Gastroesophageal sphincter (tissue), 3 donors: ENCODE data around the gene WDR26.

Experiments
- EP300 ChIP-seq: sonication (generic); formaldehyde crosslinking; IDR thresholded peaks from one replicate; pipeline ENCODE4 v1.6.1; 2017; ENCODE audit warnings: antibody characterized with exemption, mild to moderate bottlenecking
- TF ChIP-seq, protein P1 (sequence below), 4 experiments: fragments of 200-600 bp in 2 of 4; fragments of 450-650 bp in 2 of 4; sonication (generic) in 1 of 4; IDR thresholded peaks; one replicate each; pipeline ENCODE4 v1.5.1; 2017 to 2019; ENCODE audit warnings: antibody characterized with exemption in 4 of 4, mild to moderate bottlenecking in 2 of 4, moderate library complexity in 2 of 4

DNA sequence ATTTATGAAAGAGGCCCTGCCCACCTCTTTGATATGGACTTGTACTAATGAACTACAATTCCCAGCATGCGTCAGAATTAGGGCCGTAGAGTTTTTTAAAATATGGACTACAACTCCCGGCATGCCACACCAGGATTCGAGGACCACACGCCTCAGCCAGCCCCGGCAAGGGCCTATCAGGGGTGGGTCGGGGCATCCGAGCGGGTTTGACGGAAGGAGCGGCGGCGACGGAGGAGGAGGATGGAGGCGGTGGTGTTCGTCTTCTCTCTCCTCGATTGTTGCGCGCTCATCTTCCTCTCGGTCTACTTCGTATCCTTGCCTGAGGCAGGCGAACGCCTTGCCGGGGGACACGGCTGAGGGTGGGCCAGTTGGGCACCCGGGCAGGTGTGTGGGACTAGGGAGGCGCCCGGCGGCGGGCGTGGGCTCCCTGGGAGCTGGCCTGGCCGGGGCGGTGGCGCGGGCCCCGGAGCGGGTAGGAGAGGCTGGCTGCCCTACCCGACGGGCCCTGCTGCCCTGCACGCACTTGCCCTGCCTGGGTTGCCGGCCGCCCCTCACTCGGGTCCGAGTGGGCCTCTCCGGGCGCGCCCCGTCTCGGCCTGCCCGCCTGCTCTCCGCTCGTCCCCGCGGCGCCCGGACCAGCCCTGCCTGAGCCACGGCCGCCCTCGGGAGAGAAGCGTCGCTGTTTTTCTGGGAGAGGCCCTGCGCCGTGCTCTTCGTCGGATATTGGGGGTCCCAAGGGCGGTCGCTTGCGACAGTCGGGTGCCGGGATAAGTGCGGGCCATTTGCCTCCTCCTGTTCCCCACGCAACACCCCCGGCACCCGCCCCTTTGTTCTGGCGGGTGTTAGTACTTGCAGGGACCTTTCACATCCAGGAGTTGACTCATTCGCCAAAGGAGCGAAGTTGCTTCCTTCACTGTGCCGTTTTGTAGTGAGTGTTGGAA is 77.6 kb downstream of the WDR26 start, which contains the start of gene CNIH4:
- TF ChIP-seq, protein P1, sequence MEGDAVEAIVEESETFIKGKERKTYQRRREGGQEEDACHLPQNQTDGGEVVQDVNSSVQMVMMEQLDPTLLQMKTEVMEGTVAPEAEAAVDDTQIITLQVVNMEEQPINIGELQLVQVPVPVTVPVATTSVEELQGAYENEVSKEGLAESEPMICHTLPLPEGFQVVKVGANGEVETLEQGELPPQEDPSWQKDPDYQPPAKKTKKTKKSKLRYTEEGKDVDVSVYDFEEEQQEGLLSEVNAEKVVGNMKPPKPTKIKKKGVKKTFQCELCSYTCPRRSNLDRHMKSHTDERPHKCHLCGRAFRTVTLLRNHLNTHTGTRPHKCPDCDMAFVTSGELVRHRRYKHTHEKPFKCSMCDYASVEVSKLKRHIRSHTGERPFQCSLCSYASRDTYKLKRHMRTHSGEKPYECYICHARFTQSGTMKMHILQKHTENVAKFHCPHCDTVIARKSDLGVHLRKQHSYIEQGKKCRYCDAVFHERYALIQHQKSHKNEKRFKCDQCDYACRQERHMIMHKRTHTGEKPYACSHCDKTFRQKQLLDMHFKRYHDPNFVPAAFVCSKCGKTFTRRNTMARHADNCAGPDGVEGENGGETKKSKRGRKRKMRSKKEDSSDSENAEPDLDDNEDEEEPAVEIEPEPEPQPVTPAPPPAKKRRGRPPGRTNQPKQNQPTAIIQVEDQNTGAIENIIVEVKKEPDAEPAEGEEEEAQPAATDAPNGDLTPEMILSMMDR (IDR thresholded peaks at IDR 0.05), result no peak
- no peak for TF ChIP-seq EP300
